ENCODE measurements around the gene ETDA. TPM values are rescaled to one million over a fixed set of nuclear protein-coding genes. Genes with fewer than 3 reads are reported as not detected.
"Not testable (repeated sequence)": the region's sequence is repeated elsewhere in the genome, so short reads cannot be mapped to it uniquely, and the experiment has no call there.

ETDA gene
- total RNA-seq (2022) (not detected in 2 replicates), Bru-seq, nascent RNA (not detected), BruChase-seq, experiment 1, labeled RNA remaining after a 2-hour chase (not detected), BruChase-seq, experiment 2, labeled RNA remaining after a 6-hour chase (not detected)
- long read RNA-seq = 0 reads

- H3K27ac Mint-ChIP-seq (ENCODE audit: unreplicated experiment); DNase-seq; H3K9me3 Mint-ChIP-seq (ENCODE audit: unreplicated experiment); intact Hi-C loops (cut with micrococcal nuclease; ENCODE audit: unreplicated experiment); BruUV-seq (replicated peaks); H3K4me1 ChIP-seq; H3K4me3 ChIP-seq (ENCODE audit: low read depth, low read length); H3K36me3 Mint-ChIP-seq (ENCODE audit: insufficient read depth, unreplicated experiment); H3K4me3 Mint-ChIP-seq (ENCODE audit: unreplicated experiment); H3K4me1 Mint-ChIP-seq (ENCODE audit: low read depth, unreplicated experiment); POLR2A ChIA-PET; H3K27me3 Mint-ChIP-seq (ENCODE audit: insufficient read depth, unreplicated experiment); H3K27me3 ChIP-seq (replicated peaks; ENCODE audit: control insufficient read depth, insufficient read depth, low read length); H3K9me3 ChIP-seq; H3K36me3 ChIP-seq (ENCODE audit: control insufficient read depth, insufficient read depth, low read length); CTCF ChIA-PET: not testable (repeated sequence)
Measured at GRCh38 chrX:135252011-135252518, at the start of gene ETDA. ETDA (plus strand) TSS chrX:135252061; CDS start chrX:135253277, 1,216 bp downstream.

DNA sequence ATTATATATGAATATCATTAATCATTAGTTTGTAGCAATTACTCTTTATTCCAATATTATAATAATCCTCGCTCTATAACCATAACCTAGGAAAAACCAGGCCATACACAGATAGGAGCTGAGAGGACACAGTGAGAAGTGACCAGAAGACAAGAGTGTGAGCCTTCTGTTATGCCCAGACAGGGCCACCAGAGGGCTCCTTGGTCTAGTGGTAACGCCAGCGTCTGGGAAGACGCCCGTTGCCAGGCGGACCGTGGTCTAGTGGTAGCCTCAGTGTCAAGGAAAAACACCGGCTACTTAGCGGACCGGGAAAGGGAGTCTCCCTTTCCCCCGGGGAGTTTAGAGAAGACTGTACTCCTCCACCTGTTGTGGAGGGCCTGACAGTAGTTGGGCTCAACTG lies 45.4 kb upstream of the ETDA start:
- H3K4me3 Mint-ChIP-seq (ENCODE audit: unreplicated experiment); H3K36me3 ChIP-seq (ENCODE audit: control insufficient read depth, insufficient read depth, low read length); H3K4me3 ChIP-seq (ENCODE audit: low read depth, low read length); H3K4me1 Mint-ChIP-seq (ENCODE audit: low read depth, unreplicated experiment); H3K9me3 Mint-ChIP-seq (ENCODE audit: unreplicated experiment); BruUV-seq (replicated peaks); POLR2A ChIA-PET; H3K4me1 ChIP-seq; H3K27me3 Mint-ChIP-seq (ENCODE audit: insufficient read depth, unreplicated experiment); H3K27me3 ChIP-seq (replicated peaks; ENCODE audit: control insufficient read depth, insufficient read depth, low read length); intact Hi-C loops (cut with micrococcal nuclease; ENCODE audit: unreplicated experiment); H3K27ac Mint-ChIP-seq (ENCODE audit: unreplicated experiment); CTCF ChIA-PET; H3K36me3 Mint-ChIP-seq (ENCODE audit: insufficient read depth, unreplicated experiment); H3K9me3 ChIP-seq: not testable (repeated sequence)
- peak; percentile 24 to 36 for DNase-seq
- TF ChIP-seq CTCF (IDR thresholded peaks at IDR 0.05; ENCODE audit: insufficient read depth in 1 of 2, low read depth in 1 of 2, low read length in 1 of 2, severe bottlenecking in 1 of 2, unreplicated experiment in 1 of 2) = peak; percentile 13 to 35

DNA sequence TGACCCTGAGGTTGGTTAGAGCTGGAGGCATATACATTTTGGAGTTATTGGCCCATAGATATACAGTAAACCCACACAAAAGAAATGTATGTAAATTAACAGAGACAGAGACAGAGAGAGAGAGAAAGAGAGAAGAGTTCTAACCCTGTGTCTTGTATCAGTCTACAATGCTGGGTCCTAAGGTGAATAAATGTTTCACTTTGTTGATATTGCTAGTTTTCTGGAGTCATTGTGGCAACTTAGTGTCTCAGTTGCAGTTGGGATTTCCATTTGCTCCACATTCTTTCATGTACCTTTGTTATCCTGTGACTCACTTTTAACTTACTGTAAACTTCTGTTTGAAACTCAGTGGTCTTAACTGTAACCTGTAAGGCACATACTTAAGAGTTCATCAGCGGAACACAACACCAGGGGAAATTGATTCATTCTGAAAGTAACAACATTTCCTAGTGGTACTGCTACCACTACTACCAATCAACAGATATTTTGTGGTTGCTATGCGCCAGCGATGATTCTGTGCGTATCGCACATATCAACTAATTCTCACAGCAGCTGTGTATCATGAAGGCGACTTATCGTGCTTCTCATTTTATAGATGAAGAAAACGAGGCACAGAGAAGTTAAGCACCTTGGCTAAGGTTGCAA lies 38.5 kb upstream of the ETDA start:
- H3K27me3 Mint-ChIP-seq (ENCODE audit: insufficient read depth, unreplicated experiment) = peaks cover 13% of the 10 kb centered on the region
- H3K27me3 ChIP-seq (replicated peaks; ENCODE audit: control insufficient read depth, insufficient read depth, low read length) = no peaks in the 10 kb centered on the region
- no peaks in the 10 kb centered on the region for H3K4me1 ChIP-seq
- no peak for TF ChIP-seq CTCF (IDR thresholded peaks at IDR 0.05; ENCODE audit: insufficient read depth in 1 of 2, low read depth in 1 of 2, low read length in 1 of 2, severe bottlenecking in 1 of 2, unreplicated experiment in 1 of 2)
- H3K9me3 Mint-ChIP-seq (ENCODE audit: unreplicated experiment) = no peaks in the 10 kb centered on the region
- ChIA-PET POLR2A (no interaction called here), CTCF (no interaction called here)
- DNase-seq = no peak
- no peaks in the 10 kb centered on the region for H3K36me3 ChIP-seq (ENCODE audit: control insufficient read depth, insufficient read depth, low read length)
- H3K36me3 Mint-ChIP-seq (ENCODE audit: insufficient read depth, unreplicated experiment) = no peaks in the 10 kb centered on the region
- H3K27ac Mint-ChIP-seq (ENCODE audit: unreplicated experiment) = no peak overlapping the region
- BruUV-seq (replicated peaks) = no TSS peak
- H3K4me1 Mint-ChIP-seq (ENCODE audit: low read depth, unreplicated experiment) = no peaks in the 10 kb centered on the region
- H3K4me3 ChIP-seq (ENCODE audit: low read depth, low read length) = no peak overlapping the region
- H3K9me3 ChIP-seq = no peaks in the 10 kb centered on the region
- intact Hi-C loops (cut with micrococcal nuclease; ENCODE audit: unreplicated experiment) = no loop called here
- no peak overlapping the region for H3K4me3 Mint-ChIP-seq (ENCODE audit: unreplicated experiment)

DNA sequence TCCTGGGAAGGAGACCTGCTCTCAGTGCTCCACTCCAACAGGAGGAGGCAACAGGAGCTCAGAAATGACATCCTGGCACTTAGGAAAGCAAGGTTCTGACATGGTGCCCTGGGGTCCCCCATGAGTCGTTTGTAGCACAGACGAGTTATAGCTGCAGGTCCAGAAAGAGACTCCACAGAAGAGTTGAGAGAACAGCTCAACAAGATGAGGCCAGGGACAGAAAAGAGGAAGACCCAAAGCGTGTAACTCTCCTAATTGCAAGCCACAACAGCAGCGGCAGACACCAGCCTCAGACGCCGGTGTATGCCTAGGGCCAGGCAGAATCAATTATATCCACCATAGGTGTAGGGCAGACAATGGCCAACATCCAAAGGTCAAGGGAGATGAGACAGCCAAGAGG lies 5.9 kb upstream of the ETDA start:
- intact Hi-C loops (cut with micrococcal nuclease; ENCODE audit: unreplicated experiment); CTCF ChIA-PET; H3K4me3 Mint-ChIP-seq (ENCODE audit: unreplicated experiment); H3K4me1 ChIP-seq; H3K36me3 Mint-ChIP-seq (ENCODE audit: insufficient read depth, unreplicated experiment); H3K4me3 ChIP-seq (ENCODE audit: low read depth, low read length); BruUV-seq (replicated peaks); H3K9me3 ChIP-seq; POLR2A ChIA-PET; H3K4me1 Mint-ChIP-seq (ENCODE audit: low read depth, unreplicated experiment); H3K27me3 Mint-ChIP-seq (ENCODE audit: insufficient read depth, unreplicated experiment); H3K9me3 Mint-ChIP-seq (ENCODE audit: unreplicated experiment); H3K36me3 ChIP-seq (ENCODE audit: control insufficient read depth, insufficient read depth, low read length); DNase-seq; H3K27ac Mint-ChIP-seq (ENCODE audit: unreplicated experiment); H3K27me3 ChIP-seq (replicated peaks; ENCODE audit: control insufficient read depth, insufficient read depth, low read length): not testable (repeated sequence)

DNA sequence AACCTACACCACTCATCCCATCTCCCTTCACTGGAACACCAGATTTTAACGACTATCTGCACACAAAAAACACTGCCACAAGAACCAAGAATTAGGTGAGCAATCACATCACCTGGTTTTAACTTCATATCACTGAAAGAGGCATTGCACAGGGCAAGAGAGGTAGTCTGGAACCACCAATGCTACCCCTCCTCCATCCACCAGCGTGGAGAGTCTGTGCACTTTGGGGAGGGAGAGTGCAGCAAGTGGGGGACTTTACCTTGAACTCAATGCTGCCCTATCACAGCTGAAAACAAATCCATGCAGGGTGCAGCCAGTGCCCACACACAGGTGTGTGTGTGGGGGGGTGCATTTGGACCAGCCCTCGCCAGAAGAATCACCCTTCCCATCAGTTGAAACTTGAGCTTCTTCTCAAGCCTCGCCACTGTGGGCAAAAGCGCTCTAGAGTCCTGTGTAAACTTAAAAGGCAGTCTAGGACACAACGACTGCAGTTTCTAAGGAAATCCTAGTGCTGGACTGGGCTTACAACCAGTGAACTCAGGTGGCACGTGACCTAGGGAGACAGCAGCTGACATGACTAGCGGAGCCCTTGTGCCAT lies 4.3 kb downstream of the ETDA start:
- H3K4me1 Mint-ChIP-seq (ENCODE audit: low read depth, unreplicated experiment); CTCF ChIA-PET; H3K27me3 ChIP-seq (replicated peaks; ENCODE audit: control insufficient read depth, insufficient read depth, low read length); H3K4me3 Mint-ChIP-seq (ENCODE audit: unreplicated experiment); H3K9me3 ChIP-seq; H3K9me3 Mint-ChIP-seq (ENCODE audit: unreplicated experiment); intact Hi-C loops (cut with micrococcal nuclease; ENCODE audit: unreplicated experiment); H3K27me3 Mint-ChIP-seq (ENCODE audit: insufficient read depth, unreplicated experiment); H3K36me3 Mint-ChIP-seq (ENCODE audit: insufficient read depth, unreplicated experiment); POLR2A ChIA-PET; H3K4me1 ChIP-seq; BruUV-seq (replicated peaks); H3K36me3 ChIP-seq (ENCODE audit: control insufficient read depth, insufficient read depth, low read length); H3K27ac Mint-ChIP-seq (ENCODE audit: unreplicated experiment); DNase-seq; H3K4me3 ChIP-seq (ENCODE audit: low read depth, low read length): not testable (repeated sequence)

Data from Caco-2 (cell line).